Keratinocyte (primary cell): ENCODE data around the gene SARNP.

Experiments
- EZH2 ChIP-seq: IDR thresholded peaks from one replicate; pipeline ENCODE4 v1.6.1; 2012; ENCODE audit warnings: inconsistent platforms, mild to moderate bottlenecking, low read length, moderate library complexity
- TF ChIP-seq, protein P1 (sequence below), 3 experiments: IDR thresholded peaks in 1 of 3; conservative IDR thresholded peaks in 1 of 3; optimal IDR thresholded peaks in 1 of 3; 2 replicates in 2 of 3; 3 replicates in 1 of 3; pipeline versions ENCODE3 to v1.5.1; 2011; ENCODE audit warnings: low read length in 3 of 3, mild to moderate bottlenecking in 3 of 3, moderate library complexity in 2 of 3, control low read depth in 1 of 3, inconsistent platforms in 1 of 3; ENCODE audit not compliant: insufficient read depth in 2 of 3; ENCODE audit errors: extremely low read depth in 1 of 3

DNA sequence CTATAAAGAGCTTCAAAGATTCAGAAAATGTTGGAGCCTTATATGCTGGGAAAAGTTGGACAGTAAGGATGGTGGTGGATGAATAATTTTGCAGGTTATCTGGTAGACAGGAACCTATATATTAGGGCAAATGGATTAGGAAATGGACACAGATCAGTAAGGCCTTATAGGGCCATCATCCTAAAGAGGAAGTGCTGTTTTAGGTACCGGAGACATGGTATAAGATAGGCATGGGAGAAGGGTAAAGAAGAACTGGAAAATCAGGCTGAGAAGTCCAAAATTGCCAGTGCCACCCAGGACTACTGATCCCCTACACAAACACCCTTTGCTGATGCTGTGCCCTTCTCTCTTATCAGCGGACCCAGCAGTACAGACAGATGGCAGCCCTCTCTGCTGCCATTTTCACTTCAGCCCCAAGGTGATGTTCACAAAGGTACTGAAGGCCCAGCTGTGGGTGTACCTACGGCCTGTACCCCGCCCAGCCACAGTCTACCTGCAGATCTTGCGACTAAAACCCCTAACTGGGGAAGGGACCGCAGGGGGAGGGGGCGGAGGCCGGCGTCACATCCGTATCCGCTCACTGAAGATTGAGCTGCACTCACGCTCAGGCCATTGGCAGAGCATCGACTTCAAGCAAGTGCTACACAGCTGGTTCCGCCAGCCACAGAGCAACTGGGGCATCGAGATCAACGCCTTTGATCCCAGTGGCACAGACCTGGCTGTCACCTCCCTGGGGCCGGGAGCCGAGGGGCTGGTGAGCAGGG lies 69.1 kb downstream of the SARNP start:
- TF ChIP-seq, protein P1, sequence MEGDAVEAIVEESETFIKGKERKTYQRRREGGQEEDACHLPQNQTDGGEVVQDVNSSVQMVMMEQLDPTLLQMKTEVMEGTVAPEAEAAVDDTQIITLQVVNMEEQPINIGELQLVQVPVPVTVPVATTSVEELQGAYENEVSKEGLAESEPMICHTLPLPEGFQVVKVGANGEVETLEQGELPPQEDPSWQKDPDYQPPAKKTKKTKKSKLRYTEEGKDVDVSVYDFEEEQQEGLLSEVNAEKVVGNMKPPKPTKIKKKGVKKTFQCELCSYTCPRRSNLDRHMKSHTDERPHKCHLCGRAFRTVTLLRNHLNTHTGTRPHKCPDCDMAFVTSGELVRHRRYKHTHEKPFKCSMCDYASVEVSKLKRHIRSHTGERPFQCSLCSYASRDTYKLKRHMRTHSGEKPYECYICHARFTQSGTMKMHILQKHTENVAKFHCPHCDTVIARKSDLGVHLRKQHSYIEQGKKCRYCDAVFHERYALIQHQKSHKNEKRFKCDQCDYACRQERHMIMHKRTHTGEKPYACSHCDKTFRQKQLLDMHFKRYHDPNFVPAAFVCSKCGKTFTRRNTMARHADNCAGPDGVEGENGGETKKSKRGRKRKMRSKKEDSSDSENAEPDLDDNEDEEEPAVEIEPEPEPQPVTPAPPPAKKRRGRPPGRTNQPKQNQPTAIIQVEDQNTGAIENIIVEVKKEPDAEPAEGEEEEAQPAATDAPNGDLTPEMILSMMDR (optimal IDR thresholded peaks at IDR 0.05 in 1 of 3, IDR thresholded peaks at IDR 0.05 in 1 of 3, conservative IDR thresholded peaks at IDR 0.05 in 1 of 3; ENCODE audit: extremely low read depth in 1 of 3, insufficient read depth in 2 of 3, low read length in 3 of 3) = no peak
- TF ChIP-seq EZH2 = no peak
